ENCODE data around the gene SCAF4. TPM values are rescaled to one million over a fixed set of nuclear protein-coding genes. Genes with fewer than 3 reads are reported as not detected.

The SCAF4 gene
- total and polyA plus RNA-seq, 10 of the 15 experiments (the other 5 are each of a cell fraction or from before 2014, with no cell fraction given), result 4.3 to 49.3 (median 16.0) TPM

DNA sequence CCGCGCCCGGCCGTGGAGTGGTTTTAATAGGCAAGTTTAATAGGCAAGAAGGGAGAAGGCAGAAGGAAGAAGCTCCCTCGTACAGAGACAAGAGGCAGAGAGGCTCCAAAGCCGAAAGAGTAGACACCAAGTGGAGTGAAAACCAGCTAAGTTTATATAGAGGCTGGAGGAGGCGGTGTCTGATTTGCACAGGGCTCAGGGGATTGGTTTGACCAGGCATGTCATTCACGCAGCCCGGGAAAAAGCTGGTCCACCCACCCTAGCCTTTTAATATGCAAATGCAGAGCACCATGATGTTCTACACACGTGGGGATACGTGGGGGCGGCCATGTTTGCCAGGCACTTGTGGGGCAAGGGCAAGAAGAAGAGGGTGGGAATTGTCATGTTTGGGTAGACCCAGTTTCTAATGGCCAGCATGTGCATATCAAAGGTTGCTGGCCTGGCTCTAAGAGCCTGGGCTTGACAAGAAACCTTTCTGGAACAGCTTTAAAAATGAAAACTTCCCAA, 90.4 kb downstream of the SCAF4 start (continued):
- TF ChIP-seq, protein P1, sequence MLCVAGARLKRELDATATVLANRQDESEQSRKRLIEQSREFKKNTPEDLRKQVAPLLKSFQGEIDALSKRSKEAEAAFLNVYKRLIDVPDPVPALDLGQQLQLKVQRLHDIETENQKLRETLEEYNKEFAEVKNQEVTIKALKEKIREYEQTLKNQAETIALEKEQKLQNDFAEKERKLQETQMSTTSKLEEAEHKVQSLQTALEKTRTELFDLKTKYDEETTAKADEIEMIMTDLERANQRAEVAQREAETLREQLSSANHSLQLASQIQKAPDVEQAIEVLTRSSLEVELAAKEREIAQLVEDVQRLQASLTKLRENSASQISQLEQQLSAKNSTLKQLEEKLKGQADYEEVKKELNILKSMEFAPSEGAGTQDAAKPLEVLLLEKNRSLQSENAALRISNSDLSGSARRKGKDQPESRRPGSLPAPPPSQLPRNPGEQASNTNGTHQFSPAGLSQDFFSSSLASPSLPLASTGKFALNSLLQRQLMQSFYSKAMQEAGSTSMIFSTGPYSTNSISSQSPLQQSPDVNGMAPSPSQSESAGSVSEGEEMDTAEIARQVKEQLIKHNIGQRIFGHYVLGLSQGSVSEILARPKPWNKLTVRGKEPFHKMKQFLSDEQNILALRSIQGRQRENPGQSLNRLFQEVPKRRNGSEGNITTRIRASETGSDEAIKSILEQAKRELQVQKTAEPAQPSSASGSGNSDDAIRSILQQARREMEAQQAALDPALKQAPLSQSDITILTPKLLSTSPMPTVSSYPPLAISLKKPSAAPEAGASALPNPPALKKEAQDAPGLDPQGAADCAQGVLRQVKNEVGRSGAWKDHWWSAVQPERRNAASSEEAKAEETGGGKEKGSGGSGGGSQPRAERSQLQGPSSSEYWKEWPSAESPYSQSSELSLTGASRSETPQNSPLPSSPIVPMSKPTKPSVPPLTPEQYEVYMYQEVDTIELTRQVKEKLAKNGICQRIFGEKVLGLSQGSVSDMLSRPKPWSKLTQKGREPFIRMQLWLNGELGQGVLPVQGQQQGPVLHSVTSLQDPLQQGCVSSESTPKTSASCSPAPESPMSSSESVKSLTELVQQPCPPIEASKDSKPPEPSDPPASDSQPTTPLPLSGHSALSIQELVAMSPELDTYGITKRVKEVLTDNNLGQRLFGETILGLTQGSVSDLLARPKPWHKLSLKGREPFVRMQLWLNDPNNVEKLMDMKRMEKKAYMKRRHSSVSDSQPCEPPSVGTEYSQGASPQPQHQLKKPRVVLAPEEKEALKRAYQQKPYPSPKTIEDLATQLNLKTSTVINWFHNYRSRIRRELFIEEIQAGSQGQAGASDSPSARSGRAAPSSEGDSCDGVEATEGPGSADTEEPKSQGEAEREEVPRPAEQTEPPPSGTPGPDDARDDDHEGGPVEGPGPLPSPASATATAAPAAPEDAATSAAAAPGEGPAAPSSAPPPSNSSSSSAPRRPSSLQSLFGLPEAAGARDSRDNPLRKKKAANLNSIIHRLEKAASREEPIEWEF (IDR thresholded peaks at IDR 0.05; ENCODE audit: insufficient replicate concordance, low read depth, low read length), result no peak
- TF ChIP-seq ATF7 (IDR thresholded peaks at IDR 0.05; ENCODE audit: low read depth) (no peak), NR2F1 (conservative IDR thresholded peaks at IDR 0.05) (no peak), BCL11A (IDR thresholded peaks at IDR 0.05; ENCODE audit: low read depth, low read length) (no peak), TCF12 (IDR thresholded peaks at IDR 0.05; ENCODE audit: low read depth, low read length) (no peak)

DNA sequence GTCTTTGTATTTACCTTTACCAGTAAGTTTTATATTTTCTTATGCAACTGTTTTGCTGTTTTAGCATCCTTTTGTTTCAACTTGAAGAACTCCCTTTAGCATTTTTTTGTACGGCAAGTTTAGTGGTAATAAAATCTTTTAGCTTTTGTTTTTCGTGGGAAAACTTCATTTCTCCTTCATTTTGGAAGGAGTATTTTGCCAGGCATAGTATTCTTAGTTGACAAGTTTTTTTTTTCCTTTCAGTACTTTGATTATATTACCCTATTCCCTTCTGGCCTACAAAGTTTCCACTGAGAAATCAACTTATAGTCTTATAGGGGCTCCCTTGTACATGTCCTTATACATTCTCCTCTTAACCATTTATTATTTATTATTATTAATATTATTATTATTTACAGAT, 95.0 kb downstream of the SCAF4 start:
- no peaks in the 10 kb centered on the region for H4K20me1 ChIP-seq (ENCODE audit: control insufficient read depth, insufficient read depth)
- RAD21 ChIA-PET (ENCODE audit: unreplicated experiment), result no interaction called here
- CTCF ChIA-PET, result no interaction called here
- no peak for DNase-seq (ENCODE audit: low read depth, low spot score)
- TF ChIP-seq KLF5 (IDR thresholded peaks at IDR 0.05; ENCODE audit: partially characterized antibody), result no peak
- TF ChIP-seq NR2F1 (conservative IDR thresholded peaks at IDR 0.05), result no peak
- no peak for TF ChIP-seq TCF3 (IDR thresholded peaks at IDR 0.05; ENCODE audit: borderline replicate concordance, insufficient read depth, low read depth, low read length)
- no peak for TF ChIP-seq CREB1 (IDR thresholded peaks at IDR 0.05; ENCODE audit: low read depth)
- TF ChIP-seq RFX5 (IDR thresholded peaks at IDR 0.05; ENCODE audit: low read depth, low read length), result no peak
- TF ChIP-seq DPF2 (IDR thresholded peaks at IDR 0.05), result no peak
- TF ChIP-seq JUNB (IDR thresholded peaks at IDR 0.05), result no peak
- TF ChIP-seq TBL1XR1 (IDR thresholded peaks at IDR 0.05; ENCODE audit: low read depth, low read length), result no peak
- TF ChIP-seq CBX3 (IDR thresholded peaks at IDR 0.05; ENCODE audit: borderline replicate concordance, low read depth), result no peak
- no peak for TF ChIP-seq TAF1 (IDR thresholded peaks at IDR 0.05; ENCODE audit: borderline replicate concordance, low read depth, low read length)
- TF ChIP-seq, protein P2, sequence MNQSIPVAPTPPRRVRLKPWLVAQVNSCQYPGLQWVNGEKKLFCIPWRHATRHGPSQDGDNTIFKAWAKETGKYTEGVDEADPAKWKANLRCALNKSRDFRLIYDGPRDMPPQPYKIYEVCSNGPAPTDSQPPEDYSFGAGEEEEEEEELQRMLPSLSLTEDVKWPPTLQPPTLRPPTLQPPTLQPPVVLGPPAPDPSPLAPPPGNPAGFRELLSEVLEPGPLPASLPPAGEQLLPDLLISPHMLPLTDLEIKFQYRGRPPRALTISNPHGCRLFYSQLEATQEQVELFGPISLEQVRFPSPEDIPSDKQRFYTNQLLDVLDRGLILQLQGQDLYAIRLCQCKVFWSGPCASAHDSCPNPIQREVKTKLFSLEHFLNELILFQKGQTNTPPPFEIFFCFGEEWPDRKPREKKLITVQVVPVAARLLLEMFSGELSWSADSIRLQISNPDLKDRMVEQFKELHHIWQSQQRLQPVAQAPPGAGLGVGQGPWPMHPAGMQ (IDR thresholded peaks at IDR 0.05; ENCODE audit: borderline replicate concordance), result no peak
- TF ChIP-seq SIX5 (IDR thresholded peaks at IDR 0.05; ENCODE audit: low read depth, low read length, severe bottlenecking), result no peak
- TF ChIP-seq HDAC2 (IDR thresholded peaks at IDR 0.05), result no peak
- no peak for TF ChIP-seq MEF2A (IDR thresholded peaks at IDR 0.05; ENCODE audit: insufficient read depth, low read depth, low read length)
- in situ Hi-C loops (cut with MboI), result no loop called here
- WGBS (ENCODE audit: insufficient coverage, insufficient replicate concordance, low lambda C conversion rate, missing lambda C conversion rate), result 50% methylated on average over 2 of the region's 2 CpGs
- POLR2A ChIA-PET, result no interaction called here
- H3K79me2 ChIP-seq (ENCODE audit: control insufficient read depth, insufficient read depth, low read length), result no peaks in the 10 kb centered on the region
- H3K9ac ChIP-seq (ENCODE audit: control insufficient read depth, insufficient read depth, low read length), result no peak overlapping the region
- no peaks in the 10 kb centered on the region for H3K36me3 ChIP-seq (ENCODE audit: control insufficient read depth in 2 of 2, insufficient read depth in 2 of 2, low read length in 1 of 2)
- no peaks in the 10 kb centered on the region for H3K27me3 ChIP-seq (replicated peaks in 1 of 2; ENCODE audit: control insufficient read depth in 2 of 2, insufficient read depth in 2 of 2, low read length in 1 of 2)
- no peaks in the 10 kb centered on the region for H3K4me1 ChIP-seq (ENCODE audit: control insufficient read depth, insufficient read depth, low read length)
- SMC1A ChIA-PET (ENCODE audit: uncharacterized antibody, unreplicated experiment), result no interaction called here
- no peaks in the 10 kb centered on the region; the same call in 2 of the 3 replicates for H3K9me3 ChIP-seq (replicated peaks; ENCODE audit: control insufficient read depth, insufficient read depth, low read length)
- H3K27ac ChIP-seq (ENCODE audit: control insufficient read depth, insufficient read depth), result no peak overlapping the region
- H3K4me2 ChIP-seq (ENCODE audit: control insufficient read depth, insufficient read depth), result no peak overlapping the region
- no peak for ATAC-seq
- no peak overlapping the region for H2AFZ ChIP-seq (ENCODE audit: control insufficient read depth, low read depth, low read length)
- FAIRE-seq, result no peak
- no peak overlapping the region for H3K4me3 ChIP-seq
- no TSS peak for BruUV-seq (replicated peaks)
- intact Hi-C loops (cut with micrococcal nuclease; ENCODE audit: unreplicated experiment), result no loop called here
